ENCODE data around the gene ZNF391.

- TF ChIP-seq CTCF (IDR thresholded peaks at IDR 0.05) (no peak), POLR2A (IDR thresholded peaks at IDR 0.05) (no peak)
Observed at GRCh38 chr6:27359231-27359630, 29.3 kb upstream of the ZNF391 start.

All from lower leg skin (tissue), 3 donors.